Coronary artery (tissue), 2 donors: ENCODE data around the gene ORMDL3.

ENCODE experiments used
- DNase-seq: peaks from one replicate; pipeline ENCODE4 v3.0.0-alpha.2; 2017; ENCODE audit warnings: low spot score
- H3K27ac ChIP-seq, 2 donors: fragments of 200-600 bp; sonication (generic); one replicate each; pipeline ENCODE4 v1.5.1; 2016 to 2019
- H3K4me3 ChIP-seq: fragments of 200-600 bp; sonication (generic); 2 replicates; pipeline ENCODE4 v1.5.1; 2016; ENCODE audit warnings: mild to moderate bottlenecking, moderate library complexity
- CTCF ChIP-seq: fragments of 200-600 bp; sonication (generic); IDR thresholded peaks from one replicate; pipeline ENCODE4 v1.5.1; 2019; ENCODE audit warnings: antibody characterized with exemption

Gene ORMDL3

GRCh38 chr17:39960524-39961041 lies 33.2 kb upstream of the ORMDL3 start:
- Histone ChIP-seq H3K4me3 (no peak overlapping the region), H3K27ac (no peak overlapping the region)
- no peak for DNase-seq
- no peak for TF ChIP-seq CTCF

- no peak overlapping the region for H3K4me3 ChIP-seq
- TF ChIP-seq CTCF, result no peak
- DNase-seq, result no peak
- no peak overlapping the region for H3K27ac ChIP-seq
These were observed 28.4 kb upstream of the ORMDL3 start for GRCh38 chr17:39955726-39956225.

- no peak for DNase-seq
- Histone ChIP-seq H3K4me3 (no peak overlapping the region), H3K27ac (no peak overlapping the region)
- no peak for TF ChIP-seq CTCF
These were observed 27.5 kb upstream of the ORMDL3 start for GRCh38 chr17:39954876-39955275.

GRCh38 chr17:39953471-39953888 lies 26.1 kb upstream of the ORMDL3 start:
- H3K4me3 ChIP-seq, result peak overlapping the region; percentile 66
- DNase-seq, result no peak
- TF ChIP-seq CTCF, result no peak
- H3K27ac ChIP-seq, result peak overlapping the region; percentile 40 to 84

GRCh38 chr17:39952680-39953470 lies 25.5 kb upstream of the ORMDL3 start:
- peak overlapping the region; percentile 40 to 84 for H3K27ac ChIP-seq
- peak overlapping the region; percentile 66 for H3K4me3 ChIP-seq

GRCh38 chr17:39951924-39952679 lies 24.7 kb upstream of the ORMDL3 start:
- no peak for TF ChIP-seq CTCF
- H3K27ac ChIP-seq, result peak overlapping the region; percentile 12 to 64
- peak overlapping the region; percentile 66 for H3K4me3 ChIP-seq
- no peak for DNase-seq

More at GRCh38 chr17:39952680-39953470, 25.5 kb upstream of the ORMDL3 start:
- no peak for TF ChIP-seq CTCF
- DNase-seq, result peak; percentile 98
